Colon (tissue), 2 donors: Measurements from ENCODE around the gene WDR19.

ENCODE experiments used
- FAIRE-seq: peaks from 2 replicates; lab custom pipeline; 2012; peaks lifted over from hg19 to GRCh38; lab: Jason Lieb, UNC
- donor health status: control.
- donor health status: control.

Gene WDR19

DNA sequence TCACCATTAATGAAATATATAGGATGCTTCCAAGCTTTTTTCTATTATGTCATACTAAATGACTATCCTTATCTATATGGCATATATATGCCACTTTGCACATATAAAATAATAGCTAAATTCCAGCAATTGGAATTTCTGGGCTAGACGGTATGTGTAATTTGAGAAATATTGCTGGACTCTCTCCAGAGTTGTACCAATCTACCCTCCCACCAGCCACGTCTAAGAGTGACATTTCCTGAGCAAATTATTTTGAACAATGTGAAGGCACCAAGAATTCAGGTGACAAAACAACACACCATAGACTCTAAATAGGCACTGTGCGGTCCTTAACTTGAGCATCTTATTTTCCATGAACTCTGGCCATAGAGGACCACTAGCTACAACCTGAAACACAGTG is 121.5 kb downstream of the WDR19 start:
- no peak for FAIRE-seq

DNA sequence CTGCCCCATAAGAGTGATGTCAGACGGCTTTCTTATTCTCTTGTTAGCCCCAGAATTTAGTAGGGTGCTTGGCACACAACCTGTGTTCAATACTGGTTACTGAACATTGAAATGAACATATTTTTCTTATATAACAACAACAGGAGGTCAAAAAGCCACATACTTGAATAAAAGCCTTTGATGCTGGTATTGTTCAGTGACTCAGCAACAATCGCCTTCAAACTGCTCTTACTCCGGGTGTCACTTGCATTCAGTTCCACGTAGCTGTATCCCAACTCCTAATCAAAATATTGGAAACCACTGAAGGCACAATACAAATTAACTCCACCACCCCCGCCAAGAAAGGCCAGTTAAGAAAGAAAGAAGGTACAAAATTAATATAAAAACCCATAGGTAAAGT is 122.3 kb downstream of the WDR19 start:
- no peak for FAIRE-seq

DNA sequence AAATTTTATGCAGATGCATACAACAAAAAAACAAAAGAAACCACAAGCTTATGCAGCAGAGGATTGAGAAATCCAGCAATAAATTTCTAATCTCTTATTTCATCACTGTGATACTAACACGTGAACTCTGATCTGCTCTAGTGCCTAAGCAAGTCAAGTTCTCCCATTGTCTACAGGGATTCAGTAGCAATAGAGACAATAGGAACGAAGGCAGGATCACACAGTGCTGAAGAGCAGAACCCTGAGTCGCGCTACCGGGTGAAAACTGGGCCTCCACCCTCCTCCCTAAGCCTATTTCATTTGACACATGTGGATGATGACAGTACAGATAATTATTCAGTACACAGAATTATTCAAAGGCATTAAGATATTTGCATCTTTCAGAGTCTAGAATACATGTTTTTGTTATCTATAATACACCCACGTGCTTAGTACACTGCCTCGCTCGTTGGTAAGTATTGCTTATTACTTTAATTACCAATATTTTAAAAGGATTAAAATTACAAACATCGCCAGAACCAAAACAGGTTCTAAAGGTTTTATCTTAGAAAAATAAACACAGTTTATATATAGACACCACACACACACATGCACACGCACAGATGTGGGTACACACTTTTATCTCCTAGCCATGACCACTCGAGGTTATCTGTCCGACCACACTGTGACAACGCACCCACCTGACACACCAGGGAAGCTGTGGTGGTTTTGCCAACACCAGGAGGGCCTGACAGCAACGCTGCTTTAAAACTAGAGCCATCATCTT is 123.8 kb downstream of the WDR19 start:
- FAIRE-seq, result no peak

DNA sequence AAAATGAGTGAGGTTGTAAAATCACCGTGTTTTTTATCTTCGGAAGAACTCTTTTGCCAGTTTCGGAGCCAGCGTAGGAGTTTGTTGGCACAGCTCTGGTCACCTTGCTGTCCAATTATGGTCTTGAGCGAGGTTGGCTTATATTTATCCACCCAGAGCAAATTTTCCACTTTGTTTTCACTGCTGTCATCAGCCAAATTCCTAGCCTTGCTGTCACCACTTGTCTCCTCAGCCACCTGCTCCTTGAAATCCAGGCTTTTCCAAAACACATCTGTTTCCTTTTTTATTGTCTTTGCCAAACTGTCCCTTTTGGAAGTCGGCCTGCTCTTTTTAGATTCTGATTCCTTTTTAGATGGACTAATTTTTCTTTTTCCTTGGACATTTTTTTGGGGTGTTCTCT is 126.3 kb downstream of the WDR19 start:
- no peak for FAIRE-seq

DNA sequence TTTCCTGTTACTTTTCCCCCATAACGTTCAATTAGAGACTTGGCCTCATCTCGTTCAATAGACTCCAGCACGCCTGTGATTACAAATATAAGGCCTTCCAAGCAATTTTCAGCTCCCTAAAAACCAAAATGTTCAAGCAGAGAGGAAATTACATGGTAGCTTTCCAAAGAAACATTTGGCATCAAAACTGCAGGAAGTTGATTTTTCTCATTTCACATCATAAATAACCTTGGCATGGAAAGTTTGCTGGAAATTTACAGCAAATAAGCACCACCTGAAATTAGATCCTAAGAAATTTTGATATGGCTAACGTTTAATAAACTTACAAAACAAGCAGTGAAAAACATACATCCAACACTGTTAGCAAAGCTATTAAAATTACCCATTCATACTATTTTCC is 130.5 kb downstream of the WDR19 start:
- FAIRE-seq, result no peak

DNA sequence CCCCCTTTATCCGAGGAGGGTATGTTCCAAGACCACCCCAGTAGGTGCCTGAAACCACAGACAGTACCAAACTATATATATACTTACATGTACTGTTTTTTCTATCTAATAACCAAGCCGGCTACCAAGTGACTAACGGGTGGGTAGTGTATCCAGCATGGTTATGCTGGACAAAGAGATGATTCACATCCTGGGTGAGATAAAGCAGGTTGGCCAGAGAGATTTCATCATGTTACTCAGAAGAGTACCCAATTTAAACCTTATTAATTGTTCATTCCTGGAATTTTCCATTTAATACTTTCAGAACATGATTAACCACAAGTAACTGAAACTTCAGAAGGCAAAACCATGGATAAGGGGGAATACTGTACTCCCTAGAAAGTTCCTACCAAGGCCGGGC is 137.3 kb downstream of the WDR19 start:
- FAIRE-seq, result no peak

DNA sequence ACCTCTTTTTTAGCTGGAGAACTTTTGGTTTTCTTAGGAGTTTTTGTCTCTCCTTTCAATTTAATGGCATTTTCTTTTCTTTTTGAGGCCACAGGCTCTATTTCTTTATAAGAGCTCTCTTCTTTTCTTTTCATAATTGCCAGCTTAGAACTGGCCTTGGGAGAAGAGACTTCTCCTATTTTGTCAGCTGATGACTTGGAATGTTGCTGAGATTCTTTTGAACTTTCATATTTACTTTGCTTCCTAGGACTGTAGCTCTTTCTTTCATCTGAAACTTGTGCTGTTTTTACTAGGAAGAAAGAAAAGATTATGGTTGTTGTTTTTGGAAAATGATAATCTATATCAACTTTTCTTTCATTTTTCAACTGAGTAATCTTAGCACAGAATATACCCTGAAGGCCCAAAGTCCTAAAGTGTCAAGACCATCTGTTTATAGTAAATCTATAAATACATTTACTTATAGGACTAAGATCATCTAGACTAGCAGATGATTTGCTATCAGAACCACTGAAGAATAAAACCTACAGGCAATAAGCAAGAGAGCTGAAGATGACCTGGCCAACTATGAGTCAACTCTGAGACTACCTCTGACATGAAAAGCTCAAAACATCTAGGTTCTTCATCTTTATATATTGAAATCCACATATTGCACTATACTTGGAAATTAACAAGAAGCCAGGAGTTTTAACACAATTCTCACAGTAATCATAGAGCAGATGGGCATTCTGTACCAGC is 138.2 kb downstream of the WDR19 start:
- FAIRE-seq, result no peak

DNA sequence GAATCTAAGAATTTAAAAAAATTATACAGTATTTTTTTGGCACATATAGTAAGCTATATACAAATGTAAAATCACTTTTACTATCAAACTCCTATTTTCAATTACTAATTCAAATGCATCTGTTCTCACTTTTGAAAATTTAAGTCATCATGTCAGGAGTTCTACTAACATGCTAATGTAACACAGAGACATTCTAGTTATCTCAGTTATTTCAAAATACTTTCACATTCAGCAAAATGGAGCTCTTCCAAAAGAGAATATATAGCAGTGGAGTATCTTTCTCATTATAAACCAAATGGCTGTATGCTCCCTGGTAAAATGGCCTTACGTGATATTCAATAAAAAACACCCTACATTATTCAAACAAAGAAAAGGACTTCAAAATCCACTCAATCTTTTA is 141.5 kb downstream of the WDR19 start:
- FAIRE-seq, result no peak

DNA sequence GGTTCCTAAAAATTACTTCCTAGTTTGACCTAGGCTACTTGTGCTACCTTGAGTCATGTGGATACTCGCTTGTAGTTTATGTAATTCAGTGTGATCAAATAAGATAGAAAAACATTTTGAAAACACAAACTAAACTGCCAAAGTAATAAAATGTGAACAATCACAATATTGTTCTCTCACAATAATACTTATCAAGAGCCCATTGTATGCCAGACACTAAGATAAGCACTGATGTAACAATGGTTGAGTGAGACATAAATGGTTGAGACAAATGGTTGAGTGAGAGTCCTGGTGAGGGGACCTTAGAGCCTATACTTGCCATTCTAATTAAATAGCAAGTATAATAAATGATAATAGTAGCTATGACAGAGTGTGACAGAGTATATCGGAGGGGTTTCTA is 142.1 kb downstream of the WDR19 start:
- FAIRE-seq, result no peak

DNA sequence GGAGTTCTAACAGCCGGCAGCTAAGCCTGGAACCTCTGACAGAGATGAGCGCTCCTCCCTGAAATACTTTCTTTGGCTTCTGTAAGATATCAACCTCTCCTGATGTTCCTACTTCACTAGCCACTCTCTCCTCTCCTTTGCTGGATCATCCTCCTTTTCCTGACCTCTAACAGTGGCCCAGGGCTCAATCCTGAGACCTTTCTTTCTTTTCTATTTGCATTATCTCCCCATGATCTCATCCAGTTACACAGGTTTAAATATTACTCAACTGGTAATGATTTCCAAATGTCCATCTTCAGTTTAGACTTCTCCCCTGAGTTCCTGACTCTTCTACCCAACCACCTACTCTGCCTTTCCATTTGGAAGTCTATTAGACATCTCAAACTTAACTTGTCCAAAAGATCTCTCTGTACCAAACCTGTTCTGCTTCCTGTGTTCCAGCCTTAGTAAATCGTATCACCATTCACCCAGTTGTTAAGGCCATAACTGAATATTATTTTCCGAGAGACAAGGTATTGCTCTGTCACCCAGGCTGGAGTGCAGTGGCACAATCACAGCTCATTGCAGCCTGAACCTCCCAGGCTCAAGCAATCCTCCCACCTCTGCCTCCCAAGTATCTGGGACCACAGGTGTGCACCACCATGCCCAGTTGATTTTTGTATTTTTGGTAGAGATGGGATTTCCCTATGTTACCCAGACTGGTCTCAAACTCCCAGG is 142.7 kb downstream of the WDR19 start:
- FAIRE-seq, result no peak

DNA sequence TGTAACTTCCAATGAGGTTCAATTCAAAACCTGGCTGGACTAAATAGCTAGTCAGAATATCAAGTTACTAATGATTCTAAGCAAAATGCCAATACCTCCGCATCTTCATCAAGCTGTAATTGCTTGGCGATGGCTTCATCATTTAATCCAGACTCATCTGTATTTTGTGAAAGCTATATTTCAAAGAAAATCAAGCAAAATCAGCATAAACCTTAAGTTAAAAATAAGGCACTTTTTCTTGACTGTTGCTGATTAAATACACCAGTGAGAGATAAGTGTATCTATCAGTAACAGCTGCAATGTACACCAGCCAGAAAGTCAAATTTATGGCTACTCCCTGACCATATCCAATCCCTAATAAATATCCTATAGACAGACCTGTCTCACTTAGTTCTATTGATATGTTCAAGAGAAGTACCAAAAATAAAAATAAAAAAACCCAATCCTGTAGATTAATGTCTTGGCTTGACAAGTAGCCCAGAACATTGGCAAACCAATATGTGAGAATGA is 144.2 kb downstream of the WDR19 start:
- no peak for FAIRE-seq

DNA sequence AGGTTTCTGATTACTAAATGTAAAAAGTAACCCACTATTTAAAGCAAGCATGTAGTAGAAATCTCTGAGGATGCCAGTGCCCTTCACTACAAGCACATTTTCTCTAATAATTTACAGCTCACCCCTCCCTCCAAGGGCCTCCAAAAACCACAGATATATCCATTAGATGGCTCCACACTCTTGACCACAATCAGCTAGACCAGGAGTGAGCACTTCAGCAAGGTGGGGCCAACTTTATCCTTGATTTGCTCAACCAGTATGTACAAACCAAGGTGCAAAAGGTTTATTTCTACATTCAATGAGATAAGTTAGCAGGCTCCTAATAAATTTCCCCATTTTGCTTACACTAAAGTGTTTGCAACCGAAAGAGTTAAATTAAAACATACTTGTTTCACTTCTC is 148.0 kb downstream of the WDR19 start:
- no peak for FAIRE-seq

DNA sequence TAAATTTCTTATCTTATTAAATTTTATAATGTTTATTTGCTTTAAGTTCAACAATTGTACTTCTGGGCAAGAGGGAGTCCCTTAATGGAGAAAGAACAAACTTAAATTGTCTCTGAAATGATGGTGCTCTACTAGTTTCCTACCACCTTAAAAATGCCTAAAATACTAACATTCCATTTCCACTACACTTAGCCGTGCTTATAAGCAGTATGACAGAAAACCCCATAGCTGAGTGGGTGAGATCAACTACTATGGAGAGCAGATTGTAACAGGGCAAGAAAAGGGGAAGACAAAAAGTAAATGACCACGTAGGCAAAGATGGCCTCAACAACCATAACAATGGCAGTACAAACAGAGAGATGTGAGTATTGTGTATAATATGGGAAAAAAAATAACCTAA is 148.9 kb downstream of the WDR19 start:
- no peak for FAIRE-seq
